Panc1 (cell line): ENCODE data around the gene HCFC1R1. TPM values are rescaled to one million over a fixed set of nuclear protein-coding genes. Genes with fewer than 3 reads are reported as not detected.

Experiments
- ATAC-seq: fragments of 200-7000 bp; cut with Tn5 transposase; 2 replicates; pipeline ENCODE4 v1.9.1; 2020; ENCODE audit warnings: mild to moderate bottlenecking, moderate library complexity
- BruUV-seq: library from RNA; stranded (reverse); fragments of 400-500 nt; replicated peaks from 2 replicates; lab custom pipeline; 2021; lab: Mats Ljungman, UMichigan
- CTCF ChIA-PET: fragments of 300-600 bp; sonication (Branson Sonifier 250); formaldehyde crosslinking; loops from one replicate; lab custom pipeline; 2022; ENCODE audit warnings: antibody characterized with exemption; lab: Charles Lee
- POLR2A ChIA-PET: fragments of 300-600 bp; sonication (Branson Sonifier 250); formaldehyde crosslinking; loops from one replicate; lab custom pipeline; 2022; ENCODE audit warnings: antibody characterized with exemption; lab: Charles Lee
- DNase-seq: peaks from one replicate; pipeline ENCODE4 v3.0.0-alpha.2; 2010; ENCODE audit warnings: low read depth, low spot score
- H3K27ac ChIP-seq: 2 replicates; pipeline ENCODE4 v1.5.1; 2011; ENCODE audit warnings: mild to moderate bottlenecking, low read length, inconsistent platforms
- H3K27me3 ChIP-seq: fragments of 200-500 bp; sonication (Bioruptor generic); 2 replicates; pipeline ENCODE4 v1.6.0; 2014; ENCODE audit warnings: low read length, inconsistent platforms; ENCODE audit not compliant: control insufficient read depth, insufficient read depth
- H3K36me3 ChIP-seq: fragments of 200-500 bp; sonication (Bioruptor generic); 2 replicates; pipeline ENCODE4 v1.5.1; 2014; ENCODE audit warnings: inconsistent platforms, mild to moderate bottlenecking, low read length, moderate library complexity; ENCODE audit not compliant: control insufficient read depth, insufficient read depth
- H3K4me1 ChIP-seq: 2 replicates; pipeline ENCODE4 v1.5.1; 2011; ENCODE audit warnings: inconsistent platforms, mild to moderate bottlenecking, low read length, moderate library complexity; ENCODE audit not compliant: control insufficient read depth, insufficient read depth
- H3K4me3 ChIP-seq, 2 experiments: 2 replicates each; pipeline ENCODE4 v1.5.1; 2011 to 2012; ENCODE audit warnings: low read depth in 2 of 2, low read length in 2 of 2, mild to moderate bottlenecking in 2 of 2, inconsistent platforms in 1 of 2, moderate library complexity in 1 of 2
- H3K9me3 ChIP-seq: fragments of 200-500 bp; sonication (Bioruptor generic); 2 replicates; pipeline ENCODE4 v1.5.1; 2014; ENCODE audit warnings: low read depth, mild to moderate bottlenecking, inconsistent platforms, low read length, moderate library complexity; ENCODE audit not compliant: control insufficient read depth, insufficient read depth
- CTCF ChIP-seq: fragments of 450-650 bp; IDR thresholded peaks from 2 replicates; pipeline ENCODE4 v1.5.1; 2017; ENCODE audit warnings: mild to moderate bottlenecking
- POLR2AphosphoS5 ChIP-seq: IDR thresholded peaks from 2 replicates; pipeline ENCODE4 v1.6.1; 2012; ENCODE audit warnings: mild to moderate bottlenecking, low read depth, low read length, moderate library complexity
- SIN3A ChIP-seq: IDR thresholded peaks from 2 replicates; pipeline ENCODE4 v1.6.1; 2012; ENCODE audit warnings: low read depth, mild to moderate bottlenecking, low read length, moderate library complexity, borderline replicate concordance; ENCODE audit not compliant: insufficient read depth
- TCF7L2 ChIP-seq: IDR thresholded peaks from 2 replicates; pipeline ENCODE4 v1.6.1; 2011; ENCODE audit warnings: mild to moderate bottlenecking, low read depth, low read length, inconsistent platforms
- in situ Hi-C: cut with HindIII; loops from 2 replicates; pipeline ENCODE4 v1.10.0; 2016; ENCODE audit warnings: low sequenced_read_pairs, low pct_unique_long_range_greater_than_20kb
- intact Hi-C: fragments of 100-400 bp; cut with micrococcal nuclease; formaldehyde crosslinking; loops from one replicate; pipeline ENCODE4 v1.10.0; 2022; ENCODE audit not compliant: unreplicated experiment
- total RNA-seq: library from RNA; stranded (reverse); gene quantifications from one replicate; pipeline ENCODE4 v1.2.1, GENCODE V29; 2021; ENCODE audit not compliant: unreplicated experiment
- TF ChIP-seq, protein P1 (sequence below), 2 experiments: IDR thresholded peaks; 2 replicates each; pipeline ENCODE4 v1.6.1; 2011 to 2012; ENCODE audit warnings: low read depth in 2 of 2, control low read depth in 1 of 2, low read length in 1 of 2, mild to moderate bottlenecking in 1 of 2, moderate library complexity in 1 of 2; ENCODE audit not compliant: insufficient read depth in 1 of 2

Gene HCFC1R1
- total RNA-seq, 1 experiment from 2014 or later = 67.3 TPM

DNA sequence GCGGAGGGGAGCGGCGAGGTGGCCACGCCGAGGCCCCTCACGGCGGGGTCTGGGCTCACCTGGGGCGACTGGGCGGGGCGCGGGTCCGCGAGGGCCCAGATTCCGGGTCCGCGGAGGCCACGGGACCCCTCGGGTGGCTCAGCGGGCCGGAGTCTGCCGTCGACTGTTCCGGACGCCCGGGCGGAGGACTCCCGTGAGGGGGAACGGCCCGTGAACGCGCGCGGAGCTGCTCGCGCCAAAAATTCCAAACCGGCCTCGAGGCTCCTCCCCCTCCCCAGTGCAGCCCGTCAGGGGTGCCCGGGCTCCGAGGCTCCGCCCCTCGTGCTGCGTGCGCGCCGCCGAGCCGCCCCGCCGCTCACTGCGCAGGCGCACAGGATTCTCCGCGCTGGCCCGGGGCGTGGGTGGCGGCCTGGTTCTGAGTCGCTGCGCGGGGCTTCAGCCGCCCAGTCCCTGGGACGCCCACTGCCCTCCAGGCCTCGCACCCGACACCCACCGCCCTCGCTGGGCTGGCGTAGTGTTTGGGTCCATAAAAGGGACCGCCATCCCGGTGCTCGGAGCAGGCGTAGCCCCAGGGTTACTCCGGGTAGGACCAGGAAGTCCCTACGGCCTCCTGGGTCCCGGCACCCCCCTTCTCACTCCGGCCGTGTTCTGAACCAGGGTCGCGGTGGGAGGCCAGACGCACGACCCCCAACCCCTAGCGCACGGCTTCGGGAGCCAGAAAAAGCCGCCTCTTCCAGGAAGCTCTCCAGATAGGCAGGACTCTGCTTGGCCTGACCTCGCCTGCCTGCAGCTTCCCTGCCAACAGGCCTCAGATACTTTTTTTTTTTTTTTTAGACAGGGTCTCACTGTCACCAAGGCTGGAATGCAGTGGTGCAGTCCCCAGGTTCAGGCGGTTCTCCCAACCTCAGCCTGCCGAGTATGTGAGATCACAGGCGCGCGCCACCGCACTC is 43.2 kb downstream of the HCFC1R1 start, which contains the start of gene PKMYT1:
PKMYT1 (minus strand) TSS at position 220 of the 950 bp plus-strand sequence. CDS start 789 bp downstream, outside the sequence.
- no TSS peak for BruUV-seq
- POLR2A ChIA-PET = interaction anchor here (0.6 kb wide), 1 partner anchor 361 kb away, joined by 3 read pairs; no protein-coding TSS in a partner anchor
- Histone ChIP-seq H3K4me3 (peak within 1 kb of the TSS; percentile 70 to 71), H3K9me3 (no peaks in the 10 kb centered on the region), H3K36me3 (peaks cover 2% of the 10 kb centered on the region; the same call in 1 of the 2 replicates), H3K27me3 (no peaks in the 10 kb centered on the region), H3K4me1 (peaks cover 36% of the 10 kb centered on the region), H3K27ac (peak within 1 kb of the TSS; percentile 96)
- intact Hi-C loops (no loop called here), in situ Hi-C loops (no loop called here)
- ATAC-seq = peak; percentile 83
- DNase-seq = no peak
- CTCF ChIA-PET = no interaction called here
- TF ChIP-seq POLR2AphosphoS5 (peak; percentile 93), TCF7L2 (no peak), CTCF (no peak), SIN3A (peak; percentile 90; the same call in 1 of the 2 replicates)
- TF ChIP-seq, protein P1, sequence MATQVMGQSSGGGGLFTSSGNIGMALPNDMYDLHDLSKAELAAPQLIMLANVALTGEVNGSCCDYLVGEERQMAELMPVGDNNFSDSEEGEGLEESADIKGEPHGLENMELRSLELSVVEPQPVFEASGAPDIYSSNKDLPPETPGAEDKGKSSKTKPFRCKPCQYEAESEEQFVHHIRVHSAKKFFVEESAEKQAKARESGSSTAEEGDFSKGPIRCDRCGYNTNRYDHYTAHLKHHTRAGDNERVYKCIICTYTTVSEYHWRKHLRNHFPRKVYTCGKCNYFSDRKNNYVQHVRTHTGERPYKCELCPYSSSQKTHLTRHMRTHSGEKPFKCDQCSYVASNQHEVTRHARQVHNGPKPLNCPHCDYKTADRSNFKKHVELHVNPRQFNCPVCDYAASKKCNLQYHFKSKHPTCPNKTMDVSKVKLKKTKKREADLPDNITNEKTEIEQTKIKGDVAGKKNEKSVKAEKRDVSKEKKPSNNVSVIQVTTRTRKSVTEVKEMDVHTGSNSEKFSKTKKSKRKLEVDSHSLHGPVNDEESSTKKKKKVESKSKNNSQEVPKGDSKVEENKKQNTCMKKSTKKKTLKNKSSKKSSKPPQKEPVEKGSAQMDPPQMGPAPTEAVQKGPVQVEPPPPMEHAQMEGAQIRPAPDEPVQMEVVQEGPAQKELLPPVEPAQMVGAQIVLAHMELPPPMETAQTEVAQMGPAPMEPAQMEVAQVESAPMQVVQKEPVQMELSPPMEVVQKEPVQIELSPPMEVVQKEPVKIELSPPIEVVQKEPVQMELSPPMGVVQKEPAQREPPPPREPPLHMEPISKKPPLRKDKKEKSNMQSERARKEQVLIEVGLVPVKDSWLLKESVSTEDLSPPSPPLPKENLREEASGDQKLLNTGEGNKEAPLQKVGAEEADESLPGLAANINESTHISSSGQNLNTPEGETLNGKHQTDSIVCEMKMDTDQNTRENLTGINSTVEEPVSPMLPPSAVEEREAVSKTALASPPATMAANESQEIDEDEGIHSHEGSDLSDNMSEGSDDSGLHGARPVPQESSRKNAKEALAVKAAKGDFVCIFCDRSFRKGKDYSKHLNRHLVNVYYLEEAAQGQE (IDR thresholded peaks at IDR 0.05; ENCODE audit: insufficient read depth in 1 of 2, low read depth in 2 of 2, low read length in 1 of 2) = 0 out of 4 replicates have a peak, but pooled peaks of 1 of the 2 experiments have one; percentile 9

DNA sequence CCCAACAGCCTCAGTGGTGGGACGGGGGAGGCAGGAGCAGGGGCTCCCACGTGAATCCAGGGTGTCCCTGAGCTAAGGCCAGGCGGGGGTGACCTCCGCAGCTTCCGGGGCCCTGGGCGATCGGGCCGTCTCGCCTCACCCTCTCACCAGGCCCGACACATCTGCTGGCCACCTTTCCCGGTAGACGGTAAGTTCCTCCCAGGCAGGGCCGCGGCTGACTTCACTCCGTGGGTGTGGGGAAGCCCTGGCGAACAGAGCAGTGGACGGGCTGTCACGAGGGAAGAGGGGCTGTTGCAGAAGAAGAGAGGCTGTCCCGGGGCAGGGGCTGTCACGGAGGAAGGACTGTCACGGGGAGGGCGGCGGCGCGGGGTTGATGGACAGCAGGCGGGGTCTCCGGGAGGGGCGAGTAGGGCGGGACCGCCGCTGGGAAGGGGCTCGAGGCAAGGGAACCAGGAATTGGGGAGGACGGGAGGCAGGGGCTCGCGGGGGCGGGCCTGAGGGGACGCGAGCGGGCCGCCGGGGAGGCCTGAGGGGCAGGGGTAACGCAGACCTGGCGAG is 44.0 kb downstream of the HCFC1R1 start:
- H3K36me3 ChIP-seq = peaks cover 2% of the 10 kb centered on the region; the same call in 1 of the 2 replicates
- H3K27ac ChIP-seq = peak overlapping the region; percentile 96
- intact Hi-C loops (no loop called here), in situ Hi-C loops (no loop called here)
- ATAC-seq (peak; percentile 27), DNase-seq (no peak)
- H3K4me1 ChIP-seq = peaks cover 36% of the 10 kb centered on the region
- ChIA-PET POLR2A (no interaction called here), CTCF (no interaction called here)
- H3K4me3 ChIP-seq = peak overlapping the region; percentile 70 to 71
- H3K9me3 ChIP-seq = no peaks in the 10 kb centered on the region
- no peaks in the 10 kb centered on the region for H3K27me3 ChIP-seq
- TSS peak; percentile 73 for BruUV-seq
- TF ChIP-seq TCF7L2 (no peak), POLR2AphosphoS5 (no peak), SIN3A (no peak), CTCF (no peak)
- TF ChIP-seq, protein P1 (IDR thresholded peaks at IDR 0.05; ENCODE audit: insufficient read depth in 1 of 2, low read depth in 2 of 2, low read length in 1 of 2) = no peak
